ENCODE data around the gene ACE2.

ACE2 gene

DNA sequence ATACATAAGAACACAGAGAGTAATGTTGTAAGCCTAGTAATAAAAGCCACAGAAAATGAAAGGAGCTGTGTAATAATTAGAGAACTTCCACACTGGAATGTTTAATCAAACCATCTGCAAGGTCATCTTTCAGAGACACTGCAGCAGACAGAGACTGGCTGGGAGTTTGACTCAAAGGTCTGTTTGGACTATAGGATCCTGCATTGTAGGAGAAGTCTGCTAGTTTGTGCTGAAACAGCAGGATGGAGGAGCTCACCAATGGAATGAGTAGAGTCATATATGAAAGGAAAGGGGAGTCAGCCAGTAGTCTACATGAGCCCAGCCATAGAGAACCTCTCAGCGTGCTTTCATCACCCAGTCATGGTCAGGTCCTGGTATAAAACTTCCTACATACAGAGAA is 4.5 kb upstream of the ACE2 start:
- H3K4me3 ChIP-seq (ENCODE audit: low read depth, low read length): no peak overlapping the region
- DNase-seq (ENCODE audit: low read depth): no peak
- TF ChIP-seq CTCF (IDR thresholded peaks at IDR 0.05; ENCODE audit: insufficient read depth, low read depth, low read length, missing control alignments): no peak

DNA sequence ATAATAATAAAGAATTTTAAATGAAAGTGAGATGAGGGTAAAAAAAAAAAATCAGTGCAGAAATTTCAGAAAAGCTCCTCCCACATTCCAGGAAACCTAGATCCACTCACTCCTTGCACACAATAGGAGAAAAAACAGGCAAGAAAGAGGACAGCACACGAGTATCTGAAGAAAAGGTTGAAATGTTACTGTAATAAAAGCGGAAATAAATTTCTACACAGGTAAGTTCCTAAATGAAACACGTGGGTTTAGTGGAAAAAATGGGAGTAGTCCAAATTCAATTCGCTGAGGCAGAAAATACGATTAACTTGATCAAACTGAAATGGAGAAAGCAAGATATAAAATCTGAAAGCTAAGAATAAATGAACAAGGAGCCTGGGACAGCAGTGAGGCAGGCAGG is 2.0 kb upstream of the ACE2 start:
- no peak overlapping the region for H3K4me3 ChIP-seq (ENCODE audit: low read depth, low read length)
- TF ChIP-seq CTCF (IDR thresholded peaks at IDR 0.05; ENCODE audit: insufficient read depth, low read depth, low read length, missing control alignments): no peak
- no peak for DNase-seq (ENCODE audit: low read depth)

GRCh38 chrX:15601932-15602331 is 1.2 kb upstream of the ACE2 start:
- DNase-seq (ENCODE audit: low read depth): no peak
- no peak overlapping the region for H3K4me3 ChIP-seq (ENCODE audit: low read depth, low read length)
- TF ChIP-seq CTCF (IDR thresholded peaks at IDR 0.05; ENCODE audit: insufficient read depth, low read depth, low read length, missing control alignments): no peak

DNA sequence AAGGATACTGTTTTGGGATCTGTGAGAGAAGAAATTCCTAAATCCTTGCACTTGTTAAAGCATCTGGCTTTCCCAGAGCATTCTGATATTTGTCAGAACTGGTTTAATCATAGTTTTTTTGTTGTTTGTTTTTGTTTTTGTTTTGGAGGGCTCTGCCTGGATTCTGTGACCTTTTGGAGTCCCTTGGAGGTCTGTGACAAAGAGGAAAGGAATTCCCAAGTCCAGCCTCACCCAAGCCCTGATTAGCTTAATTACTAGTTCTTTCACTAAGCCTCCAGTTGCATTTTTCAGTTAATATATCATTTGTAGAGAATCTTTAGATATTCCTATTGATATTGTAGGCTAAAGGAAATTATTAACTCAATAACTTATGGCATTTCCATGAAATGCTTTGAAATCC is 711 bp downstream of the ACE2 start:
- TF ChIP-seq CTCF (IDR thresholded peaks at IDR 0.05; ENCODE audit: insufficient read depth, low read depth, low read length, missing control alignments): no peak
- no peak overlapping the region for H3K4me3 ChIP-seq (ENCODE audit: low read depth, low read length)
- no peak for DNase-seq (ENCODE audit: low read depth)

GRCh38 chrX:15599461-15599860 is 1.3 kb downstream of the ACE2 start:
- TF ChIP-seq CTCF (IDR thresholded peaks at IDR 0.05; ENCODE audit: insufficient read depth, low read depth, low read length, missing control alignments): no peak
- DNase-seq (ENCODE audit: low read depth): no peak
- H3K4me3 ChIP-seq (ENCODE audit: low read depth, low read length): no peak overlapping the region

DNA sequence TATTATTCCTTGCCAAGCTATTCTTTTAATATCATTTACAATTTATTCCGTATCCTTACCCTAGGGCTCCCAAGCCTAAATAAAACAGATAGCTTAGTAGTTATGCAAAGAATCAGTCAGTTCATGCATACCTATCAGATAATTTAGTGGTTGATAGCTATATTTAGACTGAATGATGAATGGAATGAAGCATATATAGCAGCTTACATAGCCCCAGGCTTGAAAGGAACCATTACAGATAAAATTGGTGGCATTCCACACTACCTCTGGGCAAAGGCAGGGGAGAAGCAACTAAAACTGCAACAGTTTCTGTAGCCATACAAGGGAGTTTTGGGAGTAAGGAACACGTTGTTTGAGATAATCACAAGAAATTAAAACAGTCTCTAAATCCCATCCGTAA is 2.7 kb downstream of the ACE2 start:
- no peak for TF ChIP-seq CTCF (IDR thresholded peaks at IDR 0.05; ENCODE audit: insufficient read depth, low read depth, low read length, missing control alignments)
- DNase-seq (ENCODE audit: low read depth): no peak
- H3K4me3 ChIP-seq (ENCODE audit: low read depth, low read length): no peak overlapping the region

DNA sequence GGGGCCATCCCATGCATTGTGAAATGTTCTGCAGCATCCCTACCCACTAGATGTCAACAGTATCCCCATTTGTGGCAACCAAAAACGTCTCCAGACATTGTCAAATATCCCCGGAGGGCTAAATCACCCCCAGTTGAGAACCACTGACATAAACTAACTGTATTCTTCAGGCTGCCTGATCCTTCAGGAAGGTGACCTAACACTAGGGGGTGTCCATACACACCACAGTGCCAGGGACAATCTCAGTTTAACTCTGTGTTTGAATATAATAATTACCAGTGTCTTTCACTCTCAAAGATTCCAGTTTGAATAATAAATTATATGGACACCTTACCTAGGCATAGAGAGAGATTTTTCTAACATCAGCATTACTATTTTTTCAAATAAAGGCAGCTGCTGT is 6.4 kb downstream of the ACE2 start:
- TF ChIP-seq CTCF (IDR thresholded peaks at IDR 0.05; ENCODE audit: insufficient read depth, low read depth, low read length, missing control alignments): no peak
- no peak for DNase-seq (ENCODE audit: low read depth)
- H3K4me3 ChIP-seq (ENCODE audit: low read depth, low read length): no peak overlapping the region
